Fibroblast of lung (primary cell): ENCODE data around the gene GAGE12J. TPM values are rescaled to one million over a fixed set of nuclear protein-coding genes. Genes with fewer than 3 reads are reported as not detected.

Experiments
- DNase-seq, 2 donors: peaks; one replicate each; pipeline versions ENCODE4 v3.0.0 to v3.0.0-alpha.2; 2010; ENCODE audit warnings: low read depth in 2 of 2
- H2AFZ ChIP-seq: 2 replicates; pipeline ENCODE4 v1.5.1; 2012; ENCODE audit warnings: low read length, control low read depth, inconsistent platforms
- H3K27ac ChIP-seq: 2 replicates; pipeline ENCODE4 v1.5.1; 2011; ENCODE audit warnings: low read length, control low read depth; ENCODE audit not compliant: insufficient read depth
- H3K27me3 ChIP-seq: 2 replicates; pipeline ENCODE4 v1.5.1; 2011; ENCODE audit warnings: mild to moderate bottlenecking, low read length; ENCODE audit not compliant: control insufficient read depth, insufficient read depth
- H3K36me3 ChIP-seq: 2 replicates; pipeline ENCODE4 v1.5.1; 2011; ENCODE audit warnings: low read length; ENCODE audit not compliant: control insufficient read depth, insufficient read depth
- H3K4me1 ChIP-seq: 2 replicates; pipeline ENCODE4 v1.5.1; 2011; ENCODE audit warnings: low read length; ENCODE audit not compliant: control insufficient read depth, insufficient read depth; ENCODE audit errors: extremely low read depth
- H3K4me2 ChIP-seq: 2 replicates; pipeline ENCODE4 v1.5.1; 2011; ENCODE audit warnings: low read length, control low read depth; ENCODE audit not compliant: insufficient read depth; ENCODE audit errors: extremely low read depth
- H3K4me3 ChIP-seq, 4 experiments: fragments of 200-600 bp in 1 of 4; sonication (generic) in 1 of 4; replicated peaks in 1 of 4; 2 replicates each; pipeline ENCODE4 v1.5.1; 2011 to 2016; ENCODE audit warnings: low read length in 4 of 4, low read depth in 3 of 4, mild to moderate bottlenecking in 3 of 4, control low read depth in 2 of 4, inconsistent platforms in 1 of 4, mixed read lengths in 1 of 4; ENCODE audit not compliant: insufficient read depth in 1 of 4; ENCODE audit errors: control extremely low read depth in 1 of 4
- H3K79me2 ChIP-seq: 2 replicates; pipeline ENCODE4 v1.5.1; 2012; ENCODE audit warnings: mild to moderate bottlenecking, low read length, inconsistent platforms; ENCODE audit not compliant: control insufficient read depth, insufficient read depth
- H3K9ac ChIP-seq: 2 replicates; pipeline ENCODE4 v1.5.1; 2011; ENCODE audit warnings: mild to moderate bottlenecking, low read length, control low read depth; ENCODE audit not compliant: insufficient read depth
- H3K9me3 ChIP-seq: 2 replicates; pipeline ENCODE4 v1.5.1; 2012; ENCODE audit warnings: low read depth, low read length; ENCODE audit not compliant: control insufficient read depth, insufficient read depth
- H4K20me1 ChIP-seq: 2 replicates; pipeline ENCODE4 v1.5.1; 2011; ENCODE audit warnings: low read length; ENCODE audit not compliant: control insufficient read depth, insufficient read depth; ENCODE audit errors: extremely low read depth
- EZH2 ChIP-seq: IDR thresholded peaks from 2 replicates; pipeline ENCODE4 v1.5.1; 2012; ENCODE audit warnings: low read length, control low read depth, mild to moderate bottlenecking; ENCODE audit errors: missing control alignments
- polyA plus RNA-seq, 2 donors: library from polyadenylated mRNA; depleted of rRNA in 1 of 2; stranded (reverse) in 1 of 2; unstranded in 1 of 2; fragments of >200 nt; gene quantifications; 2 replicates each; pipeline ENCODE4 v1.2.1, GENCODE V29; 2011 to 2012; ENCODE audit warnings: missing spikeins in 1 of 2
- total RNA-seq: library from RNA; depleted of rRNA; stranded (reverse); fragments of >200 nt; gene quantifications from 2 replicates; pipeline ENCODE4 v1.2.1, GENCODE V29; 2014
- TF ChIP-seq, protein P1 (sequence below), 2 donors: IDR thresholded peaks in 1 of 2; conservative IDR thresholded peaks in 1 of 2; 1 replicate in 1 of 2; 2 replicates in 1 of 2; pipeline ENCODE4 v1.5.1; 2011 to 2012; ENCODE audit warnings: low read length in 2 of 2, control low read depth in 1 of 2, inconsistent platforms in 1 of 2, low read depth in 1 of 2, mild to moderate bottlenecking in 1 of 2

GAGE12J gene
- total and polyA plus RNA-seq, 2 donors (not counting 1 experiment from before 2014, with no cell fraction given), result not detected

DNA sequence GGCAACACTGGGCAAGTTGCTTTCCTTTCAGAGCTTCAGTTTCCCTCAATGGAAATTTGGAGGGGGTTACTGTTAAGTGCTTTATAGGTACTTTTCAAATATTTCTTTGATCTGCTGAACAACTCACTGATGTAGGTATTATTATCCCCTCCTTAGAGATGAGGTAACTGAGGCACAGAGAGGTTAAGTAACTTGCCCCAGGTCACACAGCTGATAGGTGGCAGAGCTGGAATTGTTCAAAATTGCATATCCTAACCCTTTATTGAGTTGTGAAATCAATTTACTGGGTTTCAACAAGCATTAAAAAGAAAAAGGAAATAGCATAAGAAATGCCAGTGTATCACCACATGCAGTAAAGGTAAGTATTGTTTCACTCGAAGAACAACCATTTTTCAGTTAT, 45.6 kb upstream of the GAGE12J start:
- no peak for DNase-seq
- Histone ChIP-seq H4K20me1 (no peaks in the 10 kb centered on the region), H3K27me3 (no peaks in the 10 kb centered on the region), H3K27ac (no peak overlapping the region), H3K79me2 (peaks cover 8% of the 10 kb centered on the region), H3K36me3 (no peaks in the 10 kb centered on the region), H3K4me2 (no peak overlapping the region), H3K4me1 (no peaks in the 10 kb centered on the region), H3K4me3 (no peak overlapping the region), H3K9me3 (no peaks in the 10 kb centered on the region), H2AFZ (no peak overlapping the region), H3K9ac (no peak overlapping the region)
- no peak for TF ChIP-seq EZH2
- TF ChIP-seq, protein P1, sequence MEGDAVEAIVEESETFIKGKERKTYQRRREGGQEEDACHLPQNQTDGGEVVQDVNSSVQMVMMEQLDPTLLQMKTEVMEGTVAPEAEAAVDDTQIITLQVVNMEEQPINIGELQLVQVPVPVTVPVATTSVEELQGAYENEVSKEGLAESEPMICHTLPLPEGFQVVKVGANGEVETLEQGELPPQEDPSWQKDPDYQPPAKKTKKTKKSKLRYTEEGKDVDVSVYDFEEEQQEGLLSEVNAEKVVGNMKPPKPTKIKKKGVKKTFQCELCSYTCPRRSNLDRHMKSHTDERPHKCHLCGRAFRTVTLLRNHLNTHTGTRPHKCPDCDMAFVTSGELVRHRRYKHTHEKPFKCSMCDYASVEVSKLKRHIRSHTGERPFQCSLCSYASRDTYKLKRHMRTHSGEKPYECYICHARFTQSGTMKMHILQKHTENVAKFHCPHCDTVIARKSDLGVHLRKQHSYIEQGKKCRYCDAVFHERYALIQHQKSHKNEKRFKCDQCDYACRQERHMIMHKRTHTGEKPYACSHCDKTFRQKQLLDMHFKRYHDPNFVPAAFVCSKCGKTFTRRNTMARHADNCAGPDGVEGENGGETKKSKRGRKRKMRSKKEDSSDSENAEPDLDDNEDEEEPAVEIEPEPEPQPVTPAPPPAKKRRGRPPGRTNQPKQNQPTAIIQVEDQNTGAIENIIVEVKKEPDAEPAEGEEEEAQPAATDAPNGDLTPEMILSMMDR (conservative IDR thresholded peaks at IDR 0.05 in 1 of 2, IDR thresholded peaks at IDR 0.05 in 1 of 2; ENCODE audit: low read depth in 1 of 2, low read length in 2 of 2), result no peak

DNA sequence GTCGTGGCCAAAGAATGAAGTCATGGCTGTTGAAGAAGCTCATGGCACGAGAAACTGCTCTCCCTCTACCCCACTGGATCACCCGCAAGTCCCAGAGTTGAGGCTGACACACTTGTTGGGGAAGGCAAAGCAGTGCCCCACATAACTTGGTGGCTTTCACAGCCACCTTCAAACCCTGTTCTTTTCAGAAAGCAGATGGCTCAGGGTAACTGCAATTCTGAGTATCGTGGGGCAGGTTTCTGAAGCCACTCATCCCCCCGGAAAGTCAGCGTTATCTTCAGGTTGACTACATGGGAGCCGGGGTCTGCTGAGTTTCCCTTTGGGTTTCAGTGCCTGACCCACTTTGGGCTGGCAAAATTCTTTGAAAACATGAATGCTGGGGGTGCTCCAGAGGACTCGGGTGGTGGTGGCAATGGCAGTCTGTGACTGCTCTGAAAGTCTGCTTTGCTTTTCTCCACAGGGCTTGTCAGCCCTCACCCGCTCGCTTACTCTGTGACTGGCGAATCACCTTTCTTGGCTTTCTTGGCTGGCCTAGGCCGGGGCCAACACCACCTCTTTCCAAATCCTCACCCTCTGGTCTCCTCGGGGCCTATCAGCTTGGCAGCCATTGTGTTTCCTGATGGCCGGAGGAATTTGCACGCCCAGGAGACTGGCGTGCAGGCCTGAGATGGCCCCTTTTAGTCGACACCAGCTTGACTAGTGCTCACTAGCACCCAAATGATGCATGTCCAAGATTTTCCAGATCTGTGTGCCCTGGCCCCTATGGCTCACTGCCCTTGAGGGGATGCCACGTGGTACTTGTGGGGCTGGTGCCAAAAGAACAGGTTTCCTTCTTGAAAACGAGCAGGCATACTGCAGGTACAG, 44.9 kb upstream of the GAGE12J start:
- Histone ChIP-seq H3K79me2 (peaks cover 3% of the 10 kb centered on the region), H4K20me1 (no peaks in the 10 kb centered on the region), H3K9ac (no peak overlapping the region), H3K9me3 (no peaks in the 10 kb centered on the region), H3K4me1 (no peaks in the 10 kb centered on the region), H3K4me2 (no peak overlapping the region), H3K4me3 (no peak overlapping the region), H3K27ac (no peak overlapping the region), H2AFZ (no peak overlapping the region), H3K36me3 (no peaks in the 10 kb centered on the region), H3K27me3 (no peaks in the 10 kb centered on the region)
- TF ChIP-seq, protein P1 (conservative IDR thresholded peaks at IDR 0.05 in 1 of 2, IDR thresholded peaks at IDR 0.05 in 1 of 2; ENCODE audit: low read depth in 1 of 2, low read length in 2 of 2), result no peak
- TF ChIP-seq EZH2, result no peak
- DNase-seq, result peak in 1 of 2 donors; percentile 3

DNA sequence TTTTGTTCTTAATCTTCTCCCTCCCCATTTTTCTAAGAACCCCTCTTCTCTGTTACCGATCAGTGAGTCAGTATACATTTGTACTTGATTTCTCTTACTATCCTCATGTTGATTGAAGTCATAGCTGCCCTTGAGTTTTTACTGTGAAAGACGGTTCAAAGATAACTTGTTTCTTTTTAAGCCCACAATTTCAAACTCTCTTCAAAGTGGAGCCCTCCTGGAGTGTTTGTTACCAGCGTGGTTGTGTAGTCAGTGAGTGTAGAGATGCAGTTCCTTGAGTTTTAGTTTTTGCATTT, 44.4 kb upstream of the GAGE12J start:
- Histone ChIP-seq H2AFZ (no peak overlapping the region), H3K9me3 (no peaks in the 10 kb centered on the region), H3K9ac (no peak overlapping the region), H3K4me1 (no peaks in the 10 kb centered on the region), H3K79me2 (no peaks in the 10 kb centered on the region), H3K36me3 (no peaks in the 10 kb centered on the region), H3K27ac (no peak overlapping the region), H3K27me3 (no peaks in the 10 kb centered on the region), H4K20me1 (no peaks in the 10 kb centered on the region), H3K4me3 (no peak overlapping the region), H3K4me2 (no peak overlapping the region)
- TF ChIP-seq, protein P1 (conservative IDR thresholded peaks at IDR 0.05 in 1 of 2, IDR thresholded peaks at IDR 0.05 in 1 of 2; ENCODE audit: low read depth in 1 of 2, low read length in 2 of 2), result no peak
- no peak for TF ChIP-seq EZH2
- DNase-seq, result no peak
